Breast epithelium (tissue), 4 donors: ENCODE data around the gene ARFRP1. TPM values are rescaled to one million over a fixed set of nuclear protein-coding genes. Genes with fewer than 3 reads are reported as not detected.

Experiments
- DNase-seq, 2 donors: peaks; one replicate each; pipeline ENCODE4 v3.0.0-alpha.2; 2019; ENCODE audit warnings: low spot score in 2 of 2
- H3K27ac ChIP-seq, 2 donors: fragments of 200-600 bp; sonication (generic) in 1 of 2; one replicate each; pipeline ENCODE4 v1.5.1; 2016 to 2019; ENCODE audit warnings: mild to moderate bottlenecking in 1 of 2
- H3K27me3 ChIP-seq, 2 donors: fragments of 200-600 bp; sonication (generic) in 1 of 2; one replicate each; pipeline versions ENCODE4 v1.5.1 to v1.6.0; 2017 to 2019; ENCODE audit warnings: control low read depth in 1 of 2, mild to moderate bottlenecking in 1 of 2
- H3K36me3 ChIP-seq: fragments of 200-600 bp; one replicate; pipeline ENCODE4 v1.5.1; 2019
- H3K4me1 ChIP-seq, 2 donors: fragments of 200-600 bp; sonication (generic); one replicate each; pipeline ENCODE4 v1.5.1; 2016 to 2019; ENCODE audit warnings: control low read depth in 1 of 2
- H3K4me3 ChIP-seq, 3 donors: fragments of 200-600 bp; sonication (generic); 1 replicate in 2 of 3; 2 replicates in 1 of 3; pipeline ENCODE4 v1.5.1; 2016 to 2019; ENCODE audit warnings: mild to moderate bottlenecking in 3 of 3, moderate library complexity in 2 of 3
- H3K9me3 ChIP-seq, 2 donors: fragments of 200-600 bp; sonication (generic) in 1 of 2; one replicate each; pipeline ENCODE4 v1.5.1; 2016 to 2019; ENCODE audit warnings: control low read depth in 1 of 2
- POLR2A ChIP-seq: fragments of 450-650 bp; IDR thresholded peaks from one replicate; pipeline ENCODE4 v1.6.1; 2016; ENCODE audit warnings: antibody characterized with exemption, mild to moderate bottlenecking, moderate library complexity
- POLR2AphosphoS5 ChIP-seq, 3 donors: sonication (generic); formaldehyde crosslinking; IDR thresholded peaks; one replicate each; pipeline ENCODE4 v1.6.1; 2017; ENCODE audit warnings: antibody characterized with exemption in 3 of 3
- intact Hi-C: fragments of 100-400 bp; cut with DNase I; formaldehyde crosslinking; loops from one replicate; pipeline ENCODE4 v1.15.1; 2023; ENCODE audit warnings: low total_unique reads
- total RNA-seq, 3 donors: library from RNA; depleted of rRNA; stranded (reverse); fragments of >200 nt; gene quantifications; one replicate each; pipeline ENCODE4 v1.1.0, GENCODE V29; 2016
- TF ChIP-seq, protein P1 (sequence below), 3 donors: fragments of 450-650 bp; IDR thresholded peaks; one replicate each; pipeline ENCODE4 v1.5.1; 2016 to 2017; ENCODE audit warnings: antibody characterized with exemption in 3 of 3, mild to moderate bottlenecking in 3 of 3, moderate library complexity in 3 of 3

Gene ARFRP1
- total RNA-seq, 3 donors from 2014 or later = 30.7 to 41.0 (median 32.3) TPM

GRCh38 chr20:63686094-63686491 is 21.7 kb downstream of the ARFRP1 start:
- no peaks in the 10 kb centered on the region for H3K36me3 ChIP-seq
- H3K4me1 ChIP-seq = peaks cover 8 to 18% of the 10 kb centered on the region in 2 donors
- H3K27ac ChIP-seq = peak overlapping the region; percentile 45 to 96
- no peaks in the 10 kb centered on the region for H3K27me3 ChIP-seq
- intact Hi-C loops = no loop called here
- no peaks in the 10 kb centered on the region for H3K9me3 ChIP-seq
- DNase-seq = no peak
- peak overlapping the region in 1 of 3 donors; percentile 39 for H3K4me3 ChIP-seq
- TF ChIP-seq POLR2AphosphoS5 (IDR thresholded peaks at IDR 0.05) (no peak), POLR2A (no peak)
- TF ChIP-seq, protein P1, sequence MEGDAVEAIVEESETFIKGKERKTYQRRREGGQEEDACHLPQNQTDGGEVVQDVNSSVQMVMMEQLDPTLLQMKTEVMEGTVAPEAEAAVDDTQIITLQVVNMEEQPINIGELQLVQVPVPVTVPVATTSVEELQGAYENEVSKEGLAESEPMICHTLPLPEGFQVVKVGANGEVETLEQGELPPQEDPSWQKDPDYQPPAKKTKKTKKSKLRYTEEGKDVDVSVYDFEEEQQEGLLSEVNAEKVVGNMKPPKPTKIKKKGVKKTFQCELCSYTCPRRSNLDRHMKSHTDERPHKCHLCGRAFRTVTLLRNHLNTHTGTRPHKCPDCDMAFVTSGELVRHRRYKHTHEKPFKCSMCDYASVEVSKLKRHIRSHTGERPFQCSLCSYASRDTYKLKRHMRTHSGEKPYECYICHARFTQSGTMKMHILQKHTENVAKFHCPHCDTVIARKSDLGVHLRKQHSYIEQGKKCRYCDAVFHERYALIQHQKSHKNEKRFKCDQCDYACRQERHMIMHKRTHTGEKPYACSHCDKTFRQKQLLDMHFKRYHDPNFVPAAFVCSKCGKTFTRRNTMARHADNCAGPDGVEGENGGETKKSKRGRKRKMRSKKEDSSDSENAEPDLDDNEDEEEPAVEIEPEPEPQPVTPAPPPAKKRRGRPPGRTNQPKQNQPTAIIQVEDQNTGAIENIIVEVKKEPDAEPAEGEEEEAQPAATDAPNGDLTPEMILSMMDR (IDR thresholded peaks at IDR 0.05) = no peak

GRCh38 chr20:63685269-63686026 is 22.3 kb downstream of the ARFRP1 start:
- Histone ChIP-seq H3K27ac (peak overlapping the region; percentile 45 to 96), H3K4me3 (no peak overlapping the region), H3K27me3 (no peaks in the 10 kb centered on the region), H3K9me3 (no peaks in the 10 kb centered on the region), H3K36me3 (no peaks in the 10 kb centered on the region), H3K4me1 (peaks cover 8 to 18% of the 10 kb centered on the region in 2 donors)
- TF ChIP-seq POLR2A (no peak), POLR2AphosphoS5 (IDR thresholded peaks at IDR 0.05) (no peak)
- TF ChIP-seq, protein P1 (IDR thresholded peaks at IDR 0.05) = no peak
- DNase-seq = no peak
- intact Hi-C loops = no loop called here

DNA sequence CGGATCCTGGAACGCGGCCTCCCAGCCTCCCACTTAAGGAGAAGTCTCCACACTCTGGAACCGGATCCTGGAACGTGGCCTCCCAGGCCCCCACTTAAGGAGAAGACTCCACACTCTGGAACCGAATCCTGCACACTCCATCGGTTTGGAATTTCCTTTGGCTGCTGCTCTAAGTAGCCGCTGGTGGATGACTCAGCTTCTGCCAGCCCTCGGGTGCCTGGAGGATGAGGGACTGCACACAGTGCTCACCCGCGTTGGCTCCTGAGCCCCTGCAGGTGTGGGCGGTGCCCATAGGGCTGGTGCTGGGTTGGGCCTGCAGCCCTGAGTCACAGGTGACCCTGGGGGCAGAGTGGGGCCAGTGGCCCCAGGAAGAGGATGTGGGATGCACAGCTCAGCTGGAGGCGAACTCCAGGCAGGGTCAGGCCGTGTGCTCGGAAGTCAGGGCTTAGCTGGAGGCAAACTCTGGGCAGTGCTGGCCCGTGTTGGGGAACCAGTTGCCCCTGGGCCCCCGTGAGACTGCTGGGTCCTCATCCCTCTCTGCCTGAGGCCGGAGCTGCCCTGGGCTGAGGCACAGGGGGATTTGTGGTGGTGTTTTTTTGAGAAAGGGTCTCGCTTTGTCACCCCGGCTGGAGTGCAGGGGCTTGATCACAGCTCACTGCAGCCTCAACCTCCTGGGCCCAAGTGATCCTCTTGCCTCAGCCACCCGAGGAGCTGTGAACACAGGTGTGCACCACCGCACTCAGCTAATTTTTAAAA is 25.2 kb downstream of the ARFRP1 start:
- Histone ChIP-seq H3K27ac (peak overlapping the region; percentile 79 to 95), H3K4me3 (peak overlapping the region in 1 of 3 donors; percentile 37), H3K27me3 (no peaks in the 10 kb centered on the region), H3K36me3 (no peaks in the 10 kb centered on the region), H3K9me3 (no peaks in the 10 kb centered on the region), H3K4me1 (peaks cover 8 to 18% of the 10 kb centered on the region in 2 donors)
- intact Hi-C loops = no loop called here
- TF ChIP-seq POLR2A (no peak), POLR2AphosphoS5 (IDR thresholded peaks at IDR 0.05) (peak in 2 of 3 donors; percentile 67 to 70)
- peak; percentile 72 to 74 for DNase-seq

DNA sequence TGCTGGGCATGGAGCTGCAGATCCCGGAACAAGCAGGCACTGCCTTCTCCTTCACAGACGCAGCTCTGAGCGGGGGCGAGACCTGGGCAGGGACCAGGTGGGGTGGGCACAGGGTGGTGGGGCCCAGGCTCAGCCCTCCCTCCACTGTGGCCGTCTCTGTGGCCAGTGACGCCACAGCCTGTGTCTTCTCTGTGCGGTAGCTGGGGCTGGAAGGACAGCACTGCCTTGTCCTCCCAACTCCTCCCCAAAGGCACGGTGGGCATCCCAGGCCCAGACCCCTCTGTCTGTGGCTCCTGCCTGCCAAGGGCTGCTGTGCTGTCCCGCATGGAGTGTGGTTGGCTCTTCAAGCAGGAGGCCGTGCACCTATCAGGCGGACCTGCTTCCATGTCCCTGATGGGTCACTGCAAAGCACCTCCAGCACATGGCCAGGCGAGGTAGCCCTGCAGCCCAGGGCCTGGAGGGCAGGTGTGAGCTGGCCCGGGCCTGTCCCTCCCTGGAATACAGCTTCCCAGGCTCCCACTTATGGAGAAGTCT is 26.1 kb downstream of the ARFRP1 start:
- intact Hi-C loops = no loop called here
- no peaks in the 10 kb centered on the region for H3K9me3 ChIP-seq
- TF ChIP-seq, protein P1 (IDR thresholded peaks at IDR 0.05) = no peak
- TF ChIP-seq POLR2AphosphoS5 (IDR thresholded peaks at IDR 0.05) (no peak), POLR2A (no peak)
- no peaks in the 10 kb centered on the region for H3K36me3 ChIP-seq
- peak overlapping the region; percentile 79 to 95 for H3K27ac ChIP-seq
- DNase-seq = no peak
- no peaks in the 10 kb centered on the region for H3K27me3 ChIP-seq
- H3K4me1 ChIP-seq = peaks cover 8 to 13% of the 10 kb centered on the region in 2 donors
- H3K4me3 ChIP-seq = no peak overlapping the region

DNA sequence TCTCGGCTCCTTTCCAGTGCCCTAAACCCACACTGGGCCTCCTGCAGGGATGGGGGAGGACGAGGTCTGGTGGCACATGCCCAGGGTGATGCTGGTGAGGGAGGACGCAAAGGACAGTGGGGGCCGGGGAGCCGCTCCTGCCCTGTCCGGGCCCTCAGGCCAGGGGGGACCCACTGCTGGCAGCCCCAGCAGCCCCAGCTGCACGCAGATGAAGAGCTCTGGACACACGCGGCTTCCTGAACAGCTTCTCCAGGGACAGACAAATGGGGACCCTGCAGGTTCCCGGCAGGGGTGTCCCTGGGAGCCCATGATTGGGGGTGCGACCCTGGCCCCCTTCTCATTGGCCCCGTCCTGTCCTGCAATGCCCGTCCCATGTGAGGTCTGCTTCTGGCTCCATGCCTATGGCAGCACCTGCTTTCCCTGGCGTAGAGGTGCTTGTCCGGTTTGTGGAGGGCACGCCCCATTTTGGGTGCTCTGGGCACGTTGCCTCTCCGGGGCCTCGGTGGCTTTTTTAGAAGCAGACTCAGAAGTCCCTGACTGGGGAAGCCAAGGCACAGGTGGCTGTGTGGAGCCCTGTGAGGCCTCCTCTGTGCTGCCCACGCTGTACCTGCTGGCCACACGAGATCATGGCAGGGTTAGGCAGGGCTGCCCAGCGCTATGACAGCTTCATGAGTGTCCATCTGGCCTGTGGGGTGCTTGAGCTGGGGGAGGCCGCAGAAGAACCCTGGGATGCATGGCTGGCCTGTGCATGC is 26.7 kb downstream of the ARFRP1 start:
- intact Hi-C loops = no loop called here
- no peak overlapping the region for H3K4me3 ChIP-seq
- no peaks in the 10 kb centered on the region for H3K27me3 ChIP-seq
- no peak for DNase-seq
- no peaks in the 10 kb centered on the region for H3K36me3 ChIP-seq
- TF ChIP-seq POLR2AphosphoS5 (IDR thresholded peaks at IDR 0.05) (no peak), POLR2A (no peak)
- TF ChIP-seq, protein P1 (IDR thresholded peaks at IDR 0.05) = no peak
- no peaks in the 10 kb centered on the region for H3K9me3 ChIP-seq
- peak overlapping the region in 1 of 2 donors; percentile 95 for H3K27ac ChIP-seq
- H3K4me1 ChIP-seq = peaks cover 8 to 9% of the 10 kb centered on the region in 2 donors
